HG02623 (cell line): Measurements from ENCODE around the gene NREP.
A peak's percentile ranks its signal among the peaks of the same experiment; 100 is the strongest.
"Not testable (repeated sequence)": the region's sequence is repeated elsewhere in the genome, so short reads cannot be mapped to it uniquely, and the experiment has no call there.

Source experiments
- ATAC-seq: cut with Tn5 transposase; IDR thresholded peaks from one replicate; pipeline ENCODE4 v1.9.1; 2021; ENCODE audit warnings: moderate library complexity; ENCODE audit not compliant: unreplicated experiment

NREP gene

GRCh38 chr5:111741278-111741677 lies 15.7 kb downstream of the NREP start:
- ATAC-seq, result no peak

GRCh38 chr5:111739416-111739815 lies 17.6 kb downstream of the NREP start:
- no peak for ATAC-seq

GRCh38 chr5:111738118-111738517 lies 18.9 kb downstream of the NREP start:
- ATAC-seq, result no peak

- no peak for ATAC-seq
Observed at GRCh38 chr5:111737716-111738115, 19.3 kb downstream of the NREP start.

- no peak for ATAC-seq
Observed at GRCh38 chr5:111735583-111736270, 21.3 kb downstream of the NREP start.

- no peak for ATAC-seq
Observed at GRCh38 chr5:111734597-111734996, 22.4 kb downstream of the NREP start.

- no peak for ATAC-seq
Observed at GRCh38 chr5:111734013-111734412, 23.0 kb downstream of the NREP start.

GRCh38 chr5:111733571-111733970 lies 23.4 kb downstream of the NREP start:
- ATAC-seq, result no peak

GRCh38 chr5:111731638-111732037 lies 25.4 kb downstream of the NREP start:
- no peak for ATAC-seq

- no peak for ATAC-seq
Observed at GRCh38 chr5:111730659-111731382, 26.2 kb downstream of the NREP start.

GRCh38 chr5:111728941-111729340 lies 28.1 kb downstream of the NREP start:
- ATAC-seq, result no peak

- ATAC-seq, result no peak
Observed at GRCh38 chr5:111726986-111727385, 30.0 kb downstream of the NREP start.

- ATAC-seq, result no peak
Observed at GRCh38 chr5:111722140-111722539, 34.9 kb downstream of the NREP start.

- ATAC-seq, result no peak
Observed at GRCh38 chr5:111720333-111720890, 36.6 kb downstream of the NREP start.

- ATAC-seq, result no peak
Observed at GRCh38 chr5:111719773-111720172, 37.2 kb downstream of the NREP start.

- not testable (repeated sequence) for ATAC-seq
Observed at GRCh38 chr5:111716789-111717188, 40.2 kb downstream of the NREP start.

- ATAC-seq, result no peak
Observed at GRCh38 chr5:111707630-111708164, 49.3 kb downstream of the NREP start.

- ATAC-seq, result no peak
Observed at GRCh38 chr5:111706345-111706744, 50.6 kb downstream of the NREP start.

GRCh38 chr5:111704452-111705085 lies 52.4 kb downstream of the NREP start:
- ATAC-seq, result no peak

- peak; percentile 98 for ATAC-seq
Observed at GRCh38 chr5:111703662-111704061, 53.3 kb downstream of the NREP start.

GRCh38 chr5:111699976-111700375 lies 57.0 kb downstream of the NREP start:
- ATAC-seq, result no peak
